ENCODE measurements around the gene LYRM1. TPM values are rescaled to one million over a fixed set of nuclear protein-coding genes. Genes with fewer than 3 reads are reported as not detected.

Gene LYRM1, protein sequence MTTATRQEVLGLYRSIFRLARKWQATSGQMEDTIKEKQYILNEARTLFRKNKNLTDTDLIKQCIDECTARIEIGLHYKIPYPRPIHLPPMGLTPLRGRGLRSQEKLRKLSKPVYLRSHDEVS
- 34.4 and 43.3 TPM in 2 replicates for total RNA-seq (2014; rRNA removed; shearing (Covaris generic))

DNA sequence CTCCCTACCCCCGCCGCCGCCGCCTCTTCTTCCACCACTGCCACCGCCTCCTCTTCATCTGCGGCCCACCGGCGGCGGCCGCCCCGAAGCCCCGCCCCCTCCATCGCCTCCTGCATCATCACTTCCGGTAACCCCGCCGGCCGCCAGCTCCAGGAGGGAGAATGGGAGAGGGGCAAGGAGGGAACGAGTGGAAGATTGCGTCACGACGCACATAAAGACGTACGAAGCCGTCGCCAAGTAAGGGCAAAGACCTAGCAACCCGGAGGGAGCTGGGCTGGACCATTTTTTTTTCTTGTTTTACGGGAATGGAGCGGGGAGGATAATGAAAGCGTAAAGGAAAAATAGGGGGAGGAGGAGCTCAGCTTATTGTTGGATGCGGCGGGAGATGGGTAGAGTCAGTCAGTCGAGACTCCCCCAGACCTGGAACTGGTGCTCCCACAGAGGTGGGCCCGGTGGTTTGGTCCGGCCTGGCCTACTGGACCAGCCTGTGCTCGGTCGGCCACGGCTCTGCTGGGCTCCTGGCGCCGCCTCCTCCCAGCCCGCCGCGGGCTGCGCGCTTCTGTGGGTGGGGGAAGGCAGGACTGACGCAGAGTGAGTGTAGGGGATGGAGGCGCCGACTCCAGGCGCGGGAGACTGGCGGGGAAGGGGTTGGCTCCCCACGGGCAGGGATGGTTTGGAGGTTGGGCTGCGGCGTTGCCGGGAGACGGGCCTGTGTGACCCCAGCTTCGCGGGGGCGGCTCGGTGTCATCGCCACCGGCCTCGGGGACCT, at the start of gene LYRM1, which contains the start of gene DCUN1D3:
Gene LYRM1 (plus strand): TSS at position 473 of the 769 bp plus-strand sequence. CDS start 14,785 bp downstream, outside the sequence.
Gene DCUN1D3 (minus strand): TSS at position 60 of the 769 bp plus-strand sequence. CDS start 37,820 bp downstream, outside the sequence.

Other genes with a start within 250 kb of the LYRM1 start
- gene ACSM1, start 203.1 kb upstream of the LYRM1 start, total RNA-seq (2014; rRNA removed; shearing (Covaris generic)) = not detected in 2 replicates
- 53.8 and 57.1 TPM in 2 replicates for gene THUMPD1, start 159.0 kb upstream of the LYRM1 start, total RNA-seq (2014; rRNA removed; shearing (Covaris generic))
- 0.41 and 1.9 TPM in 2 replicates for gene ACSM3, start 136.8 kb upstream of the LYRM1 start, total RNA-seq (2014; rRNA removed; shearing (Covaris generic))
- gene ERI2, start 94.3 kb upstream of the LYRM1 start, total RNA-seq (2014; rRNA removed; shearing (Covaris generic)) = 27.9 and 33.6 TPM in 2 replicates
- 13.7 and 15.8 TPM in 2 replicates for gene REXO5, start 94.2 kb upstream of the LYRM1 start, total RNA-seq (2014; rRNA removed; shearing (Covaris generic))
- 6.1 and 6.8 TPM in 2 replicates for gene DCUN1D3, start 413 bp upstream of the LYRM1 start, total RNA-seq (2014; rRNA removed; shearing (Covaris generic))